ENCODE data around the gene HPCAL4. TPM values are rescaled to one million over a fixed set of nuclear protein-coding genes. Genes with fewer than 3 reads are reported as not detected.

HPCAL4 gene
- polyA plus RNA-seq, 1 experiment = not detected

GRCh38 chr1:39680751-39681150 lies 10.5 kb downstream of the HPCAL4 start:
- POLR2A ChIA-PET = no interaction called here
- no peak for DNase-seq (ENCODE audit: low read depth)
- Histone ChIP-seq H3K4me3 (ENCODE audit: low read depth, low read length) (no peak overlapping the region), H3K36me3 (ENCODE audit: control insufficient read depth, insufficient read depth, low read length) (no peaks in the 10 kb centered on the region), H3K27me3 (ENCODE audit: control insufficient read depth, insufficient read depth, low read length) (peaks cover 30% of the 10 kb centered on the region)
- CTCF ChIA-PET = interaction anchor here (1.1 to 2.3 kb wide), 4 partner anchors 8 to 27 kb away, joined by 3 to 11 read pairs (median 4); partner anchors contain the start of gene NT5C1A
- no peak for TF ChIP-seq CTCF (IDR thresholded peaks at IDR 0.05; ENCODE audit: insufficient read depth, low read depth, low read length)

DNA sequence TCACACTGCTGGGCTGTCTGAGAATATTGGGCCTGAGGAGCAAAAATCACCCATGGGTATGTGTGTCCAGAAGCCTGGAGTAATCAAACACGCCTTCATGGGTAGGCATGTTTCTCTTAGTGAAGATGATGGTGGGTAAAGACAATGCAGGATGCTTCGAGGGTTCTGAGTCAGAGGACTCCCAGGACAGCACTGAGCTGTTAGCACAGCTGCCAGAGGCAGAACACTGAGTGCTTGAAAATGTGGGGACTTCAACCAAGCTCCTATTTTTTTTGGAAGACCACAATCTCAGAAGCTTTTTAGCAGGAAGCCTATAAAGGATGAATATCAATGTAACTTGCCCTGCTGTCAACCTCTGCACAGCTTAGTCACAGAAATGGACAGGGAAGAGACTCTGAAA lies 11.4 kb downstream of the HPCAL4 start:
- POLR2A ChIA-PET = no interaction called here
- Histone ChIP-seq H3K4me3 (ENCODE audit: low read depth, low read length) (no peak overlapping the region), H3K36me3 (ENCODE audit: control insufficient read depth, insufficient read depth, low read length) (no peaks in the 10 kb centered on the region), H3K27me3 (ENCODE audit: control insufficient read depth, insufficient read depth, low read length) (peaks cover 28% of the 10 kb centered on the region)
- no peak for DNase-seq (ENCODE audit: low read depth)
- TF ChIP-seq CTCF (IDR thresholded peaks at IDR 0.05; ENCODE audit: insufficient read depth, low read depth, low read length) = no peak
- CTCF ChIA-PET = interaction anchor here (0.6 to 1.1 kb wide), 5 partner anchors 22 to 310 kb away, joined by 3 to 4 read pairs (median 3); no protein-coding TSS in a partner anchor

DNA sequence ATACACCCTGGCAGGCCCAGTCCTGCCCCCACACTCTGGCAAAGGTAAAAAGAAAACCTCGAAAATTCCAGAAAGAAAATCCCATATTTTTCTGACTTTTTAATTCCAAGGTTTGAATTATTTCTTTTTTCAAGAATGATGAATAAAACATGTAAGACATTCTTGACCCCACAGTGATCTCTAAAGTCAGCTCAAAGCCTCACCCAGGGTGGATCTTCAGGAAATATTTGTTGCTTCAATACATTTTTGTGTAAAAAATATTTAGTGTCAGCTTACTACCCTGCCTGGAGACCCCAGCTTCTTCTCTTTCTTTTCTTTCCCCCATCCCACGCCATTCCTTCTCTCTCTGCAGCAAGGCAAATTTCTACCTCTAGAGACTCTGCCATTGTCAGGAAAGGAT lies 12.3 kb downstream of the HPCAL4 start:
- Histone ChIP-seq H3K36me3 (ENCODE audit: control insufficient read depth, insufficient read depth, low read length) (no peaks in the 10 kb centered on the region), H3K4me3 (ENCODE audit: low read depth, low read length) (no peak overlapping the region), H3K27me3 (ENCODE audit: control insufficient read depth, insufficient read depth, low read length) (peaks cover 28% of the 10 kb centered on the region)
- TF ChIP-seq CTCF (IDR thresholded peaks at IDR 0.05; ENCODE audit: insufficient read depth, low read depth, low read length) = no peak
- ChIA-PET POLR2A (no interaction called here), CTCF (interaction anchor here (1.4 kb wide), 1 partner anchor 20 kb away, joined by 3 read pairs; no protein-coding TSS in a partner anchor)
- no peak for DNase-seq (ENCODE audit: low read depth)

GRCh38 chr1:39677645-39678044 lies 13.6 kb downstream of the HPCAL4 start:
- ChIA-PET POLR2A (no interaction called here), CTCF (interaction anchor here (1.3 to 1.4 kb wide), 2 partner anchors 19 to 72 kb away, joined by 3 to 5 read pairs; no protein-coding TSS in a partner anchor)
- no peak for TF ChIP-seq CTCF (IDR thresholded peaks at IDR 0.05; ENCODE audit: insufficient read depth, low read depth, low read length)
- Histone ChIP-seq H3K4me3 (ENCODE audit: low read depth, low read length) (no peak overlapping the region), H3K36me3 (ENCODE audit: control insufficient read depth, insufficient read depth, low read length) (no peaks in the 10 kb centered on the region), H3K27me3 (ENCODE audit: control insufficient read depth, insufficient read depth, low read length) (peaks cover 30% of the 10 kb centered on the region)
- DNase-seq (ENCODE audit: low read depth) = no peak

- Histone ChIP-seq H3K27me3 (ENCODE audit: control insufficient read depth, insufficient read depth, low read length) (peaks cover 36% of the 10 kb centered on the region), H3K36me3 (ENCODE audit: control insufficient read depth, insufficient read depth, low read length) (no peaks in the 10 kb centered on the region), H3K4me3 (ENCODE audit: low read depth, low read length) (no peak overlapping the region)
- TF ChIP-seq CTCF (IDR thresholded peaks at IDR 0.05; ENCODE audit: insufficient read depth, low read depth, low read length) = no peak
- CTCF ChIA-PET = interaction anchor here (1.3 kb wide), 1 partner anchor 71 kb away, joined by 5 read pairs; no protein-coding TSS in a partner anchor
- DNase-seq (ENCODE audit: low read depth) = no peak
- POLR2A ChIA-PET = no interaction called here
Measured at GRCh38 chr1:39676948-39677548, 14.2 kb downstream of the HPCAL4 start.

Data from BJ (cell line).